Measurements from ENCODE around the gene TRIM7. TPM values are rescaled to one million over a fixed set of nuclear protein-coding genes. Genes with fewer than 3 reads are reported as not detected.

Gene TRIM7
- total and polyA plus RNA-seq, 2 of the 4 experiments (the other 2 are of a cell fraction): 0.54 to 1.0 TPM

- peak; percentile 97 for TF ChIP-seq CEBPB (IDR thresholded peaks at IDR 0.05; ENCODE audit: low read depth, low read length)
These were observed 36.5 kb upstream of the TRIM7 start (continued) for GRCh38 chr5:181241393-181241975.

- intact Hi-C loops (cut with micrococcal nuclease): no loop called here
- Histone ChIP-seq H3K9ac (ENCODE audit: low read depth, low read length) (no peak overlapping the region), H2BK5ac (ENCODE audit: low read depth, low read length, poor library complexity, severe bottlenecking) (no peak overlapping the region), H3K18ac (ENCODE audit: low read depth, low read length) (no peak overlapping the region), H3K9me3 (ENCODE audit: control insufficient read depth, insufficient read depth, low read length) (no peaks in the 10 kb centered on the region), H4K8ac (ENCODE audit: low read depth in 2 of 2, low read length in 2 of 2) (no peak overlapping the region), H2AK5ac (ENCODE audit: low read depth, low read length) (no peak overlapping the region), H3K14ac (replicated peaks; ENCODE audit: low read depth, low read length) (no peak overlapping the region), H3K23ac (ENCODE audit: low read depth, low read length) (no peak overlapping the region), H3K4me1 (ENCODE audit: control insufficient read depth, insufficient read depth, low read length) (peaks cover 7% of the 10 kb centered on the region), H3K4me3 (ENCODE audit: insufficient read depth, low read depth, low read length) (no peak overlapping the region), H4K5ac (ENCODE audit: low read depth, low read length) (no peak overlapping the region), H3K36me3 (ENCODE audit: control insufficient read depth, insufficient read depth, low read length) (peaks cover 72% of the 10 kb centered on the region), H3K27ac (ENCODE audit: insufficient read depth, low read length) (no peak overlapping the region), H3K56ac (ENCODE audit: extremely low read depth, insufficient read depth, low read length) (no peak overlapping the region), H3K4ac (ENCODE audit: low read depth, low read length) (no peak overlapping the region), H3K27me3 (ENCODE audit: control insufficient read depth, insufficient read depth, low read length) (no peaks in the 10 kb centered on the region), H4K20me1 (ENCODE audit: insufficient read depth, low read length) (peaks cover 93% of the 10 kb centered on the region), H2BK120ac (ENCODE audit: low read depth, low read length) (no peak overlapping the region), H2BK15ac (ENCODE audit: low read depth, low read length) (no peak overlapping the region), H4K91ac (ENCODE audit: insufficient read depth, low read depth, low read length) (no peak overlapping the region), H2AK9ac (replicated peaks; ENCODE audit: low read depth, low read length, poor library complexity) (no peak overlapping the region), H3K4me2 (ENCODE audit: low read depth, low read length) (no peak overlapping the region), H2BK20ac (ENCODE audit: low read depth, low read length) (no peak overlapping the region), H2AFZ (replicated peaks; ENCODE audit: low read length, poor library complexity) (no peak overlapping the region), H3K79me1 (ENCODE audit: low read depth in 1 of 2, low read length in 2 of 2) (peaks cover 12 to 52% of the 10 kb centered on the region in 2 experiments), H3K9me1 (ENCODE audit: insufficient read depth, low read length) (peaks cover 15% of the 10 kb centered on the region)
- no TSS peak for BruUV-seq (replicated peaks)
- WGBS, 2 experiments (ENCODE audit: extremely low coverage in 2 of 2, insufficient read length in 1 of 2): 84% methylated on average over 5 of the region's 9 CpGs; no CpG with 5 or more reads in 1 of the 2 experiments
- dilution Hi-C loops (cut with HindIII; ENCODE audit: low sequenced_read_pairs, unreplicated experiment): no loop called here
- ATAC-seq (ENCODE audit: low read depth) (no peak), DNase-seq (no peak)
- POLR2A ChIA-PET (ENCODE audit: unreplicated experiment): no interaction called here
- in situ Hi-C loops (cut with MboI; ENCODE audit: low sequenced_read_pairs): no loop called here
- CTCF ChIA-PET: no interaction called here
- TF ChIP-seq BHLHE40 (IDR thresholded peaks at IDR 0.05; ENCODE audit: low read depth, low read length) (no peak), FOS (IDR thresholded peaks at IDR 0.05; ENCODE audit: low read depth, low read length) (no peak), ELK1 (IDR thresholded peaks at IDR 0.05; ENCODE audit: borderline replicate concordance, low read depth, low read length) (no peak), RCOR1 (IDR thresholded peaks at IDR 0.05; ENCODE audit: insufficient replicate concordance, low read length) (no peak), POLR2A (IDR thresholded peaks at IDR 0.05; ENCODE audit: low read depth, low read length) (no peak), CTCF (conservative IDR thresholded peaks at IDR 0.05; ENCODE audit: low read depth, low read length) (no peak), USF2 (IDR thresholded peaks at IDR 0.05; ENCODE audit: low read depth, low read length) (no peak), MAFK (IDR thresholded peaks at IDR 0.05; ENCODE audit: low read depth, low read length) (no peak), RAD21 (IDR thresholded peaks at IDR 0.05; ENCODE audit: low read length) (no peak), MXI1 (IDR thresholded peaks at IDR 0.05; ENCODE audit: borderline replicate concordance, low read depth, low read length) (no peak), SMC3 (IDR thresholded peaks at IDR 0.05; ENCODE audit: low read depth, low read length) (no peak), MAZ (IDR thresholded peaks at IDR 0.05; ENCODE audit: borderline replicate concordance, low read depth, low read length) (no peak)
These were observed 34.2 kb upstream of the TRIM7 start for GRCh38 chr5:181239062-181239663.

Measured in IMR-90 (cell line).